DMS153 (cell line): ENCODE measurements around the gene SELPLG.
"Not testable (repeated sequence)": the region's sequence is repeated elsewhere in the genome, so short reads cannot be mapped to it uniquely, and the experiment has no call there.

Source experiments
- DNase-seq: peaks from one replicate; lab custom pipeline; 2025; lab: John Stamatoyannopoulos, UW

The SELPLG gene

GRCh38 chr12:108655812-108656175 lies 22.1 kb upstream of the SELPLG start:
- not testable (repeated sequence) for DNase-seq

GRCh38 chr12:108654622-108655021 lies 20.9 kb upstream of the SELPLG start:
- DNase-seq, result not testable (repeated sequence)

- DNase-seq, result no peak
These were observed 20.2 kb upstream of the SELPLG start for GRCh38 chr12:108653922-108654321.

- no peak for DNase-seq
These were observed 19.4 kb upstream of the SELPLG start for GRCh38 chr12:108653082-108653516.

- DNase-seq, result no peak
These were observed 16.4 kb upstream of the SELPLG start for GRCh38 chr12:108650083-108650482.

GRCh38 chr12:108649669-108650068 lies 16.0 kb upstream of the SELPLG start:
- no peak for DNase-seq

- no peak for DNase-seq
These were observed 15.4 kb upstream of the SELPLG start for GRCh38 chr12:108649126-108649525.

GRCh38 chr12:108648371-108648770 lies 14.7 kb upstream of the SELPLG start:
- no peak for DNase-seq

GRCh38 chr12:108647585-108648287 lies 14.0 kb upstream of the SELPLG start:
- DNase-seq, result no peak

- DNase-seq, result no peak
These were observed 13.2 kb upstream of the SELPLG start for GRCh38 chr12:108646600-108647579.

GRCh38 chr12:108645686-108646599 lies 12.2 kb upstream of the SELPLG start:
- DNase-seq, result no peak

GRCh38 chr12:108644811-108645120 lies 11.1 kb upstream of the SELPLG start:
- no peak for DNase-seq

- DNase-seq, result no peak
These were observed 10.5 kb upstream of the SELPLG start for GRCh38 chr12:108643941-108644810.

- DNase-seq, result no peak
These were observed 9.4 kb upstream of the SELPLG start for GRCh38 chr12:108642899-108643654.

GRCh38 chr12:108642269-108642870 lies 8.7 kb upstream of the SELPLG start:
- DNase-seq, result no peak

GRCh38 chr12:108641446-108642268 lies 8.0 kb upstream of the SELPLG start:
- DNase-seq, result no peak

- no peak for DNase-seq
These were observed 7.2 kb upstream of the SELPLG start for GRCh38 chr12:108640802-108641445.

GRCh38 chr12:108638997-108639822 lies 5.5 kb upstream of the SELPLG start:
- no peak for DNase-seq
